ENCODE data around the gene ROR2. TPM values are rescaled to one million over a fixed set of nuclear protein-coding genes. Genes with fewer than 3 reads are reported as not detected.

ROR2 gene
- total RNA-seq, 1 experiment from 2014 or later: not detected

DNA sequence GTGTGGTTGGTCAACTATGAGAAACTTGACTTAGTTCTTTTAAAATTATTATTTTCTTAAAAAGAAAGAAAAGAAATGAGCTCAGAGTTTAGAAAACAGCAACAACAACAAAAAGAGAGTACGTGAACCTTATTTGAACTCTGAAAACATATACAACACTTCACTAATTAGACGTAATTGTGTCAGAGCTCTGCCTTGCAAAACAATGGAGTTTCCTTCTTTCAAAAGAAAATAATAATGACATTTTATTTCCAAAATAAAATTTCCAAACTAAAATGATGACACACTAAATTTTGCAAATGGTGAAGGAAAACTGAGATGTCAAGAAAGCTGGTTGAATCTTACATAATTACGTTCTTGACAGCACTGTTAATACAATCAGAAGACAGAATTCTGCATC lies 15.4 kb downstream of the ROR2 start:
- DNase-seq: no peak
- intact Hi-C loops (cut with micrococcal nuclease; ENCODE audit: unreplicated experiment): no loop called here
- BruUV-seq (replicated peaks): no TSS peak
- Mint-ChIP-seq H3K27ac (ENCODE audit: unreplicated experiment) (no peak overlapping the region), H3K4me3 (ENCODE audit: low read depth, unreplicated experiment) (no peak overlapping the region), H3K27me3 (ENCODE audit: unreplicated experiment) (peaks cover 43% of the 10 kb centered on the region), H3K36me3 (ENCODE audit: insufficient read depth, unreplicated experiment) (no peaks in the 10 kb centered on the region), H3K9me3 (ENCODE audit: low read depth, unreplicated experiment) (peaks cover 8% of the 10 kb centered on the region), H3K4me1 (ENCODE audit: low read depth, unreplicated experiment) (no peaks in the 10 kb centered on the region)
- TF ChIP-seq, protein P1, sequence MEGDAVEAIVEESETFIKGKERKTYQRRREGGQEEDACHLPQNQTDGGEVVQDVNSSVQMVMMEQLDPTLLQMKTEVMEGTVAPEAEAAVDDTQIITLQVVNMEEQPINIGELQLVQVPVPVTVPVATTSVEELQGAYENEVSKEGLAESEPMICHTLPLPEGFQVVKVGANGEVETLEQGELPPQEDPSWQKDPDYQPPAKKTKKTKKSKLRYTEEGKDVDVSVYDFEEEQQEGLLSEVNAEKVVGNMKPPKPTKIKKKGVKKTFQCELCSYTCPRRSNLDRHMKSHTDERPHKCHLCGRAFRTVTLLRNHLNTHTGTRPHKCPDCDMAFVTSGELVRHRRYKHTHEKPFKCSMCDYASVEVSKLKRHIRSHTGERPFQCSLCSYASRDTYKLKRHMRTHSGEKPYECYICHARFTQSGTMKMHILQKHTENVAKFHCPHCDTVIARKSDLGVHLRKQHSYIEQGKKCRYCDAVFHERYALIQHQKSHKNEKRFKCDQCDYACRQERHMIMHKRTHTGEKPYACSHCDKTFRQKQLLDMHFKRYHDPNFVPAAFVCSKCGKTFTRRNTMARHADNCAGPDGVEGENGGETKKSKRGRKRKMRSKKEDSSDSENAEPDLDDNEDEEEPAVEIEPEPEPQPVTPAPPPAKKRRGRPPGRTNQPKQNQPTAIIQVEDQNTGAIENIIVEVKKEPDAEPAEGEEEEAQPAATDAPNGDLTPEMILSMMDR (IDR thresholded peaks at IDR 0.05; ENCODE audit: unreplicated experiment): no peak
- CTCF ChIA-PET: no interaction called here

DNA sequence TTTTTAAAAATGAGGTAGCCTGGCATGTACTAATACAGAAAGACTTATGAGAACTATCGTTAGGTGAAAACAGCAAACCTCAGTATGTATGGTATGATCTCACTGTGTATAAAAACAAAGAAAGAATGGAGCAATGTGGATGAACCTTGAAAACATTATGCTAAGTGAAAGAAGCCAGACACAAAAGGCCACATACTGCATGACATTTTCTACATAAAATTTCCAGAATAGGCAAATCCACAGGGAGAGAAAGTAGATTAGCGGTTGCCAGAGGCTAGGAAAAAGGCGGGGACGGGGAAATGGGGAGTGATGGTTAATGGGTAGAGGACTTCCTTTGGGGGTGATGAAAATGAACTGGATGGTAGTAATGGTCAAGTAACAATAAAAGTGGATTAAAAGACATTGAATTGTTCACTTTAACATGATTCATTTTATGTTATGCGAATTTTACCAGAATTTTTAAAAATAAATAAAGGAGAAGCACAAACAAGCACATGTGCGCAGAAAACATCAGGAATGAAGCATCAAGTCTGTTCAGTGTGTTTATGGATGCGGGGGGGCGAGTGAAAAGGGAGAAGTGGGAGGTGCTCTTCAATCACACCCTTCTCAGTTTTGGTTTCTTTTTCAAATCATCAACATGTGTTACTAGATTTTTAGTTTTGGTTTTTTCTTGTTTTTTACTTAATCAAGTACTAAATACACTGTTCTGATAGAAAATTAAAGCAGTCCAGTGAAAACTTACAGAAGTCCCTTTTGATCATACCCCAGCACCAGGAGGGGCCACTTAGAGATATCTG lies 16.3 kb downstream of the ROR2 start:
- no peak for DNase-seq
- no peaks in the 10 kb centered on the region for H3K4me1 Mint-ChIP-seq (ENCODE audit: low read depth, unreplicated experiment)
- H3K27ac Mint-ChIP-seq (ENCODE audit: unreplicated experiment): no peak overlapping the region
- peaks cover 8% of the 10 kb centered on the region for H3K9me3 Mint-ChIP-seq (ENCODE audit: low read depth, unreplicated experiment)
- CTCF ChIA-PET: no interaction called here
- BruUV-seq (replicated peaks): no TSS peak
- no peak overlapping the region for H3K4me3 Mint-ChIP-seq (ENCODE audit: low read depth, unreplicated experiment)
- H3K36me3 Mint-ChIP-seq (ENCODE audit: insufficient read depth, unreplicated experiment): no peaks in the 10 kb centered on the region
- peaks cover 34% of the 10 kb centered on the region for H3K27me3 Mint-ChIP-seq (ENCODE audit: unreplicated experiment)
- intact Hi-C loops (cut with micrococcal nuclease; ENCODE audit: unreplicated experiment): no loop called here
- TF ChIP-seq, protein P1 (IDR thresholded peaks at IDR 0.05; ENCODE audit: unreplicated experiment): no peak

DNA sequence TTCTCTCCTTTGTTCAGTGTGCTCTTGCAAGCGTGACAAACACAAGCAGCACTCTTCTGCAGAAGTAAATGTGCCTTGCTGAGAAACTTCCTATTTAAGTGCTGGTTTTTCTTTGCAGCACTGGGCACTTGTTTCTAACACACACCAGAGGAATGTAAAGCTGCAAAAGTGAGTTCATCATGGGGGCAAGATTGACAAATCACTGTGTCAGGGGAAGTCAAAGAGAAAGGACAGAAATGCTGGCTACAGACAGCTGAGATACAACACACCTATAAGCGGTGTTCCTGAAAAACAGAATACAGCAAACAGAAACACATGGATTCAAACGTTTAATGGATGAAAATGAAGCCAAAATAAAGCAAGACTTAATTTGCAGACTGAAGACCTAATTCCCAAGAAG lies 19.6 kb downstream of the ROR2 start:
- Mint-ChIP-seq H3K4me3 (ENCODE audit: low read depth, unreplicated experiment) (no peak overlapping the region), H3K4me1 (ENCODE audit: low read depth, unreplicated experiment) (no peaks in the 10 kb centered on the region), H3K27ac (ENCODE audit: unreplicated experiment) (no peak overlapping the region), H3K9me3 (ENCODE audit: low read depth, unreplicated experiment) (peaks cover 8% of the 10 kb centered on the region), H3K36me3 (ENCODE audit: insufficient read depth, unreplicated experiment) (no peaks in the 10 kb centered on the region), H3K27me3 (ENCODE audit: unreplicated experiment) (peaks cover 6% of the 10 kb centered on the region)
- DNase-seq: no peak
- TF ChIP-seq, protein P1 (IDR thresholded peaks at IDR 0.05; ENCODE audit: unreplicated experiment): no peak
- intact Hi-C loops (cut with micrococcal nuclease; ENCODE audit: unreplicated experiment): no loop called here
- CTCF ChIA-PET: no interaction called here
- BruUV-seq (replicated peaks): no TSS peak

DNA sequence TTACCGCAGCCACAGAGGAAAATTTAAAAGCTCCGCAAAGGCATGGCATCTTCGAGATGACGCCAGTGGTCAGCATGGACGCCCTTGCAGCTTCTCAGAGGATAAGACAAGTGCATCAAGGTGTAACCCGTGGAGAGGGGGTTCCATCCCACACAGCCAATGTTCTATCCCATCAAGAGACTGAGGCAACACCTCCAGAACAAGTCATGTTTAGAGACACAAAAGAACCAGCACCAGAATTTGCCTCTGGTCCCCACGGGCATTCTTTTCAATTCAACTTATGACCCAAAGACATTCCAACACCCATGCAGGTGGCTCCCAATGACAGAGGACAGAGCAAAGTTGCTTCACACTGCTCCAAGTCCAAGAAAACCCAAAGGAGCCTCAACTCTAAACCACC lies 20.7 kb downstream of the ROR2 start:
- CTCF ChIA-PET: no interaction called here
- Mint-ChIP-seq H3K36me3 (ENCODE audit: insufficient read depth, unreplicated experiment) (no peaks in the 10 kb centered on the region), H3K9me3 (ENCODE audit: low read depth, unreplicated experiment) (peaks cover 8% of the 10 kb centered on the region), H3K27ac (ENCODE audit: unreplicated experiment) (no peak overlapping the region), H3K4me3 (ENCODE audit: low read depth, unreplicated experiment) (no peak overlapping the region), H3K27me3 (ENCODE audit: unreplicated experiment) (peaks cover 12% of the 10 kb centered on the region), H3K4me1 (ENCODE audit: low read depth, unreplicated experiment) (no peaks in the 10 kb centered on the region)
- TF ChIP-seq, protein P1 (IDR thresholded peaks at IDR 0.05; ENCODE audit: unreplicated experiment): no peak
- DNase-seq: no peak
- BruUV-seq (replicated peaks): no TSS peak
- intact Hi-C loops (cut with micrococcal nuclease; ENCODE audit: unreplicated experiment): no loop called here
